Keratinocyte (primary cell): ENCODE measurements around the gene AJAP1.

ENCODE experiments used
- EZH2 ChIP-seq: IDR thresholded peaks from one replicate; pipeline ENCODE4 v1.6.1; 2012; ENCODE audit warnings: inconsistent platforms, mild to moderate bottlenecking, low read length, moderate library complexity
- TF ChIP-seq, protein P1 (sequence below), 3 experiments: IDR thresholded peaks in 1 of 3; conservative IDR thresholded peaks in 1 of 3; optimal IDR thresholded peaks in 1 of 3; 2 replicates in 2 of 3; 3 replicates in 1 of 3; pipeline versions ENCODE3 to v1.5.1; 2011; ENCODE audit warnings: low read length in 3 of 3, mild to moderate bottlenecking in 3 of 3, moderate library complexity in 2 of 3, control low read depth in 1 of 3, inconsistent platforms in 1 of 3; ENCODE audit not compliant: insufficient read depth in 2 of 3; ENCODE audit errors: extremely low read depth in 1 of 3

DNA sequence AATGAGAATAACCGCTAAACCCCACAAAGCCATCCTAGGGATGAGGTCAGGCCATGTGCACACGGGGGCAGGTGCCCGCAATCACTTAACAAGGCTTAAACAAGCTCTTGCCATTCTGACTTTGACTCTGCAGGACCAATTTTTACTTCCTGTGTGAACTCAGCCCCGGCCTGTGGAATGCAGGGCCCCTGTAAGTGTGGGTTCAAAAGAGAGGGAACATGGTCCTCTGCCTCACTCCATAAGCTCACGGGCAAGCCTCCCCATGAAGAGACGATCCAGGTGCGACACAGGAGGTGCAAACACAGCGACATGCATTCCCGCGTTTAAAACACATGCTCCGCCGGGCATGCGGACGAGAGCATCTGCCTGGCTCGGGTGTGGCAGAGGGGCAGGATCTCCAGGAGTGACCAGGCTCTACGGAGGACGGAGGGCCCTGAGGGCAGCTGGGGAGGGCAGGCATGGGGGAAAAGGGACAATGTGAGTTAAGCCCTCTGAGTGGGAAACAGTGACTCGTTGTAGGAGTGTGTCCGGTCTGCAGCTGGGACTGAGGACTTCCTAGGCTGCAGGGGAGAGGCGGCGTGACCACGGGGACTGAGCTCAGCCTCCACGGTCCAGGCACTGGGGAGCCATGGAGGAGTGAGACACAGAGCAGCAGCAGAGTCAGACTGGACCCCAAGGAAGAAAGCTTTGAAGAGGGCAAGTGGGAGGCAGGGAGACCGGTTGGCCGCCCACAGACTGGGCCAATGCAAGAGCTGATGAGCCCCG is 40.6 kb upstream of the AJAP1 start:
- TF ChIP-seq, protein P1, sequence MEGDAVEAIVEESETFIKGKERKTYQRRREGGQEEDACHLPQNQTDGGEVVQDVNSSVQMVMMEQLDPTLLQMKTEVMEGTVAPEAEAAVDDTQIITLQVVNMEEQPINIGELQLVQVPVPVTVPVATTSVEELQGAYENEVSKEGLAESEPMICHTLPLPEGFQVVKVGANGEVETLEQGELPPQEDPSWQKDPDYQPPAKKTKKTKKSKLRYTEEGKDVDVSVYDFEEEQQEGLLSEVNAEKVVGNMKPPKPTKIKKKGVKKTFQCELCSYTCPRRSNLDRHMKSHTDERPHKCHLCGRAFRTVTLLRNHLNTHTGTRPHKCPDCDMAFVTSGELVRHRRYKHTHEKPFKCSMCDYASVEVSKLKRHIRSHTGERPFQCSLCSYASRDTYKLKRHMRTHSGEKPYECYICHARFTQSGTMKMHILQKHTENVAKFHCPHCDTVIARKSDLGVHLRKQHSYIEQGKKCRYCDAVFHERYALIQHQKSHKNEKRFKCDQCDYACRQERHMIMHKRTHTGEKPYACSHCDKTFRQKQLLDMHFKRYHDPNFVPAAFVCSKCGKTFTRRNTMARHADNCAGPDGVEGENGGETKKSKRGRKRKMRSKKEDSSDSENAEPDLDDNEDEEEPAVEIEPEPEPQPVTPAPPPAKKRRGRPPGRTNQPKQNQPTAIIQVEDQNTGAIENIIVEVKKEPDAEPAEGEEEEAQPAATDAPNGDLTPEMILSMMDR (optimal IDR thresholded peaks at IDR 0.05 in 1 of 3, IDR thresholded peaks at IDR 0.05 in 1 of 3, conservative IDR thresholded peaks at IDR 0.05 in 1 of 3; ENCODE audit: extremely low read depth in 1 of 3, insufficient read depth in 2 of 3, low read length in 3 of 3) = no peak
- TF ChIP-seq EZH2 = no peak
